Stimulated activated CD8-positive, alpha-beta memory T cell treated with anti-CD3 and anti-CD28 coated beads, Interleukin-7, amount 100 ng/mL, for 24 hours (primary cell): ENCODE measurements around the gene COX4I2.
"Not testable (repeated sequence)": the region's sequence is repeated elsewhere in the genome, so short reads cannot be mapped to it uniquely, and the experiment has no call there.

Experiments
- DNase-seq: peaks from one replicate; pipeline ENCODE4 v3.0.0-alpha.2; 2020; ENCODE audit warnings: low read depth

The COX4I2 gene

DNA sequence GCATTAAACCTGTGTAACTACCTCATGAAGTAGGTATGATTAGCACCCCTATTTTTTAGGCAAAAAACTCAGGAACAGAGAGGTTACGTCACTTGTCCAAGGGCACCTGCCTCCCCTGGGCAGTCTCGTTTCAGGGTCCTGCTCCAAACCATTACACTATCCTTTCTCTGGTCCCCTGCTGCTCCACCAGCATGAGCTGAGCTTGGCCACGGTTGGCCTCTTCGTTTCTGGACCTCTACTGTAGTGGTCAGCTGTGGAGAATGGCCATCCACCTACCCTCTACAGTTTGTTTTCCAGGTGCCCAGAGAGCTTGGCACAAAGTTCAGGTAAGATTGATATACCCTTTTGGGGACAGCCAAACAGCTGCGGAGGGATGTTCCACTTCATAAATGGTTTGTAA is 16.8 kb downstream of the COX4I2 start:
- no peak for DNase-seq

- peak; percentile 54 for DNase-seq
Measured at GRCh38 chr20:31661625-31662371, 24.1 kb downstream of the COX4I2 start.

DNA sequence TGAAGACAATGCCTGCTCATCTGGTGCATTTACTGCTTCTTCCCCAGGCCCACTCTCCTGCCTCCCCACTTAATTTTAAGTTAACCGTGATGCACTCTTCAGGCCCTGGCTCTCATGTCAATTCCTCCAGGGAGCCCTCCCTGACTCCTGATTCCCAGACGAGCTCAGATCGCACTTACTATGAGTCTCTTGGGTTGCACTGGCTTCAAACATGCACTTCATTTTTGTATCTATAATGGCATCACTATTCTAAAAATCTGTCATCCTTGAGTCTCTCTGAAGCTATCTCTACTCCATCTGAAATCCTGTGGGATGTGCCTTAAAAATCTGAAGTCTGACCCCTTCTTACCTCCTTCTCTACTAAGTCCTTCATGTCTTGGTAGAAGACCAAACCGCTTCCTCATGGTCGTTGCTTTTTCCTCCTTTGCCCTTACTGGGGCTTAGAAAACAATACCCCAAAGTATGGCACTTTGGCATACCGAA is 24.7 kb downstream of the COX4I2 start:
- no peak for DNase-seq

- no peak for DNase-seq
Measured at GRCh38 chr20:31663524-31663837, 25.8 kb downstream of the COX4I2 start.

DNA sequence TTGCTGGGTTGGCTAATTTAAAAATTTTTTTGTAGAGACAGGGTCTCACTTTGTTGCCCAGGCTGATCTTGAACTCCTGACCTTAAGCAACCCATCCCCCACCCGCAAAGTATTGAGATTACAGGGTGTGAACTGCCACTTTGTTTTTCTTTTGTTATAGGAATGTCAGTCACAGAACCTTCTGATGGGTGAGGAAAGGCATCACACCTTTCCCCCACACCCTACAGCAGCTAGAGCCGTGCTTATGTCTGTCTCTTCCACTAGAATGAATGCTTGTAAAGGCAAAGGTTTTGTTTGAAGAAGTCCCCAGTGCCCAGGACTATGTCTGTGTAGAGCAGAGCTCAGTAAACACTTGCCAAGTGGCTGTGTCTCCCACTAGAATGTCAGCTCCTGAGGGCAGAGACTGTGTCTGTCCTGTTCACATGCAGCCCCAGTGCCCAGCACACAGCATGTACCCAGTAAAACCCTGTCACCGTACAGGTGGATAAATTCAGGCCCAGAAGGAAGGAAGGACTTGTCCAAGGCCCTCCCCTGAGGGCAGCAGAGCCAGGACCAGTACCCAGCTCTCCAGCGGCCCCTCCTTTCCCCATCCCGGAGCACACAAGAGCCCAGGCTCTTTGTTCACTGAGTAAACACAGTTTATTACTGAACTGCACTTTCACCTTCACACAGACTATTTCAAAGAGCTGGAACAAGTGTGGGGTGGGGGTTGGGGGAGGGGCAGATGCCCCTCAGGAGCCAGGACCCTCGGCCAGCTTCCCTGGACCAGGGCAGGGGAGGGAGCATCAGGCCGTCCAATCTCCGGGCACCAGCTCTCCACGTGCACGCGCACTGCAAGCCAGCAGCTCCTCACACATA is 26.4 kb downstream of the COX4I2 start:
- DNase-seq: no peak

- DNase-seq: no peak
Measured at GRCh38 chr20:31664696-31665354, 27.1 kb downstream of the COX4I2 start.

DNA sequence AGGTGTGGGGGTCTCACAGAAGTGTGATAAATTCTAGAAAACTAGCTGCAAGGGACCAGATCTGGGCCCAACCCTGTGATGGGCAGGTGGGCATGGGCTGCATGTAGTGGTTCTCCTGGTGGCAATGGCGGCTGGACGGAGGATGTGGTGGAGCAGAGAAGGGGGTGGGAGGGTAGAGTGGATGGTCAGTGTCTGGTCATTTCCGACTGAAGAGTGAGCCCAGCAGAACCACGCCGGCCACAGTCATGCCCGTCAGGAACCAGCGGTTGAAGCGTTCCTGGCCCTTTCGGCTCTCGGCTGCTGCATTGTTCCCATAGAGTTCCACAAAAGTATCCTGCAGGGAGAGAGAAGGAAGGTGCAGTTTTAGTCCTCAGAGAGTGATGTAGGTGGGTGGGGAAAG is 28.0 kb downstream of the COX4I2 start:
- no peak for DNase-seq

- DNase-seq: no peak
Measured at GRCh38 chr20:31666258-31667042, 28.7 kb downstream of the COX4I2 start.

GRCh38 chr20:31667315-31668285 is 29.9 kb downstream of the COX4I2 start:
- no peak for DNase-seq

DNA sequence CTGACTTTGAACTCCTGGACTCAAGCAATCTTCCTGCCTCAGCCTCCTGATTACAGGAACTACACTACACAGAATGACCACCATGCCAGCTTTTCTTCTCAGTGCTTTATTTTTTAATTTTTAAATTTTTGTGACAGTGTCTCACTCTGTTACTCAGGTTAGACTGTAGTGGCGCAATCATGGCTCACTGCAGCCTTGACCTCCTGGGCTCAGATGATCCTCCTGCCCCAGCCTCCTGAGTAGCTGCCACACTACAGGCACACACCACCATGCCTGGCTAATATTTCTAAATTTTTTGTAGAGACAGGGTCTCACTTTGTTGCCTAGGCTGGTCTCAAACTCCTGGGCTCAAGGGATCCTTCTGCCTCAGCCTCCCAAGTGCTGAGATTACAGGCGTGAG is 31.2 kb downstream of the COX4I2 start:
- not testable (repeated sequence) for DNase-seq

- no peak for DNase-seq
Measured at GRCh38 chr20:31669876-31670275, 32.2 kb downstream of the COX4I2 start.

DNA sequence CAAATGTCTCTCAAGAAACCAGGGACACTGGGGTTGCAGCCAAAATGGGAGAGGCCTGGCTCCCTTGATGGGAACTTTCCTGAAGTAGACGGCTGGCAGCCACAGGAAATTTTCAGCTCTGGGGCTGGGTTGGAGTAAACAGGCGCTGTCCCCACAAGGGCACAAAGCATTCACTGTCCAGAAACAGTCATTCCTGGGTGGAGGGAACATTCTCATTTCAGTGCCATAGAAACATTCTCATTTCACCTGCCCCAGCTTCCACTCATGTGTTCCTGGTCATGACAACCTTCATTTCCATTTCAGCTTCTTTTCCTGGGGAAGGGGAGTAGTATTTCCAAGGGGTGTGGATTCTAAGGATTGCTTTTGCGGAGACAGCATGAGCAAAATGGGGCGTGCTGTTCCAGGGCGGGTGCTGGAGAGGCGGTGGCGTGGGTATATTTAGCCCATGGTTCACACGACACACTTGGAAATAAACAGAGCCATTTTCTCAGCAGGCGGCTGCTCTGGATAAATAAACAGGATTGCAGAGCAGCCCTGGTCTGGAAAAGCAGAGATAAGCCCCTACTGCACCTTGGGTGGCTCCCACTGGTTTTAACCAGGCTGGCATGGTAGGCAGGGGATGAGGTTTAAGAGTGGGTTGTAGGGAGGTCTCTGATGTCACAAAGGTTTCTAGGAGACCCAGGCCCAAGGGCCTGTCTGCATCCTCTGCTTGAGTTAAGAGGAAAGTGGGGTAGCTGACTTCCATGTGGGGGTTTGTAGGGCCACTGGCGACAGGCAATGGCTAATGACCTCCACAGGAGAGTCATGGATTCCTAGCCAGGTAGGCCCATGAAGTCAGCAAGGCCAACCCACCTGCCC is 32.9 kb downstream of the COX4I2 start:
- DNase-seq: no peak

DNA sequence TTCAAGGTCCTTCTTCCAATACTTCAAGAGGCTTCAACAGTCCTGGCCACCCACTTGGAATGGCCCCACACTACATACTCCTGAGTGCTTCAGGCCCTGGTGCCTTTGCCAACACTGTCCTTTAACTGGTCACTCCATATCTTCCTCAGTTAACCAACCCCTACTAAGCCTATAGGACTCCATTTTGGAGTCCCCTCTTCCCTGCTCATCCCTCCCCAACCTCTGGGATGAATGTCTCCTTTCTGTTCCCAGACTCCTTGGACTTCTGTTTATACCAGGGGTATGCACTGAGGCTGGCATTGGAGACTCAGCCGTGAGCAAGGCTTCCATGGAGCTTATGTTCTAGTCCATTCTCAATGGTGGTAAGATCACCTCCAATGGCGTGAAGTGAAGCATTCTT is 33.6 kb downstream of the COX4I2 start:
- no peak for DNase-seq

DNA sequence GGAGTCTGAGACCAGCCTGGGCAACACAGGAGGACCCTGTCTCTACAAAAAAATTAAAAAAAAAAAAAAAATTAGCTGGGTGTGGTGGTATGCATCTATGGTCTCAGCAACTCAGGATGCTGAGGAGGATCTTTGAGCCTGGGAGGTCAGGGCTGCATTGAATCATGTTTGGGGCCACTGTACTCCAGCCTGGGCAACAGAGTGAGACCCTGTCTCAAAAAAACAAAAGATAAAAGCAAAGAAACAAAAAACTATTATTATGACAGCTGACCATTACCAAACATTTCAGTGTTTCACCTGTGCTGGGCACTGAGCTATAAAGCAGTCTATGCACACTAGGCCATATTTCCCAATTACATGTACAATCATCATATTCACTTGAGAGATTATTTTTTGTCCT is 35.7 kb downstream of the COX4I2 start:
- no peak for DNase-seq

GRCh38 chr20:31673943-31674463 is 36.3 kb downstream of the COX4I2 start:
- no peak for DNase-seq

GRCh38 chr20:31674895-31675827 is 37.4 kb downstream of the COX4I2 start:
- no peak for DNase-seq

- peak; percentile 40 for DNase-seq
Measured at GRCh38 chr20:31675828-31676608, 38.3 kb downstream of the COX4I2 start.

GRCh38 chr20:31676609-31676989 is 38.9 kb downstream of the COX4I2 start:
- no peak for DNase-seq
